Gastrocnemius medialis (tissue), 4 donors: ENCODE measurements around the gene CAMSAP1.

ENCODE experiments used
- POLR2A ChIP-seq, 2 donors: fragments of 450-650 bp; IDR thresholded peaks; one replicate each; pipeline ENCODE4 v1.6.1; 2017; ENCODE audit warnings: antibody characterized with exemption in 2 of 2, mild to moderate bottlenecking in 2 of 2, moderate library complexity in 2 of 2
- TF ChIP-seq, protein P1 (sequence below), 5 experiments: fragments of 450-650 bp in 3 of 5; fragments of 200-600 bp in 2 of 5; sonication (generic) in 2 of 5; IDR thresholded peaks in 4 of 5; conservative IDR thresholded peaks in 1 of 5; 1 replicate in 4 of 5; 2 replicates in 1 of 5; pipeline ENCODE4 v1.5.1; 2016 to 2019; ENCODE audit warnings: antibody characterized with exemption in 5 of 5, mild to moderate bottlenecking in 3 of 5, moderate library complexity in 3 of 5

GRCh38 chr9:135920256-135920930 lies 13.0 kb upstream of the CAMSAP1 start:
- TF ChIP-seq, protein P1, sequence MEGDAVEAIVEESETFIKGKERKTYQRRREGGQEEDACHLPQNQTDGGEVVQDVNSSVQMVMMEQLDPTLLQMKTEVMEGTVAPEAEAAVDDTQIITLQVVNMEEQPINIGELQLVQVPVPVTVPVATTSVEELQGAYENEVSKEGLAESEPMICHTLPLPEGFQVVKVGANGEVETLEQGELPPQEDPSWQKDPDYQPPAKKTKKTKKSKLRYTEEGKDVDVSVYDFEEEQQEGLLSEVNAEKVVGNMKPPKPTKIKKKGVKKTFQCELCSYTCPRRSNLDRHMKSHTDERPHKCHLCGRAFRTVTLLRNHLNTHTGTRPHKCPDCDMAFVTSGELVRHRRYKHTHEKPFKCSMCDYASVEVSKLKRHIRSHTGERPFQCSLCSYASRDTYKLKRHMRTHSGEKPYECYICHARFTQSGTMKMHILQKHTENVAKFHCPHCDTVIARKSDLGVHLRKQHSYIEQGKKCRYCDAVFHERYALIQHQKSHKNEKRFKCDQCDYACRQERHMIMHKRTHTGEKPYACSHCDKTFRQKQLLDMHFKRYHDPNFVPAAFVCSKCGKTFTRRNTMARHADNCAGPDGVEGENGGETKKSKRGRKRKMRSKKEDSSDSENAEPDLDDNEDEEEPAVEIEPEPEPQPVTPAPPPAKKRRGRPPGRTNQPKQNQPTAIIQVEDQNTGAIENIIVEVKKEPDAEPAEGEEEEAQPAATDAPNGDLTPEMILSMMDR (IDR thresholded peaks at IDR 0.05 in 4 of 5, conservative IDR thresholded peaks at IDR 0.05 in 1 of 5): no peak
- no peak for TF ChIP-seq POLR2A (IDR thresholded peaks at IDR 0.05)
